GM19397 (cell line): ENCODE results near the gene MBD3L2B.
"Not testable (repeated sequence)": the region's sequence is repeated elsewhere in the genome, so short reads cannot be mapped to it uniquely, and the experiment has no call there.

Experiments
- ATAC-seq: cut with Tn5 transposase; IDR thresholded peaks from one replicate; pipeline ENCODE4 v1.9.1; 2021; ENCODE audit warnings: mild to moderate bottlenecking, moderate library complexity; ENCODE audit not compliant: unreplicated experiment

The MBD3L2B gene

DNA sequence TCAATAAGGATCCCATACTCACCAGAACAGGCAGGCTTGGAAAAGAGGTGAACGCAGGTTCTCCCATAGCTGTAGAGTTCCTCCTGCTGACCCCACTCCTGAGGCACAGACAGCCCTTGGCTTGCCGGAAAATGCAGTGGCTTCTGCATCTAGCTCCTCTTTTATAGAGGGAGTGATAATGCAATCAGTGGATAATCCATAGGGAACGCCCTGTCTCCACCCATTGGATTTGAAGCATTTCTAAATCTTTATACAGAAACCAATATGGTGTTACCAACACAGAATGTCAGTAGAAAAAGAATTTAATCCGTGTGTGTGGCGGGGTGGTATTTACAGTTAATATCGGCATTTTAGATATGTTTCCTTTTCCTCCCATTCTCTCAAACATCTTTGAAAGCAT lies at the start of gene MBD3L2B:
MBD3L2B (minus strand) TSS at position 101 of the 400 bp plus-strand sequence; CDS start at position 67, 34 bp downstream.
- not testable (repeated sequence) for ATAC-seq

DNA sequence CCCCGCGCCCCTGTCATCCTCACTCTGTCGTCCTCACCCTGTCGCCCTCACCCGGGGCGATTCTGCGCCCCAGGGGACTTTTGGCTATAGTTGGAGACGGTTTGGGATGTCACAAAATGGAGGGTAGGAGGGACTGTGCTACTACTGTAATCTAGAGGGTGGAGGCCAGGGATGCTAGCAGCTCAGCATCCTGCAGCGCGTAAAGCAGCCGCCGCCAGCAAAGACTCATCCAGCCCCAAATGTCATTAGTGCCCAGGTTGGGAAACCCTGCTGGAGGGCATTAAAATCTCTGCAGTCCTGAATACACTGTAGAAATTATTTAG lies 48.6 kb upstream of the MBD3L2B start:
- ATAC-seq = peak; percentile 15

DNA sequence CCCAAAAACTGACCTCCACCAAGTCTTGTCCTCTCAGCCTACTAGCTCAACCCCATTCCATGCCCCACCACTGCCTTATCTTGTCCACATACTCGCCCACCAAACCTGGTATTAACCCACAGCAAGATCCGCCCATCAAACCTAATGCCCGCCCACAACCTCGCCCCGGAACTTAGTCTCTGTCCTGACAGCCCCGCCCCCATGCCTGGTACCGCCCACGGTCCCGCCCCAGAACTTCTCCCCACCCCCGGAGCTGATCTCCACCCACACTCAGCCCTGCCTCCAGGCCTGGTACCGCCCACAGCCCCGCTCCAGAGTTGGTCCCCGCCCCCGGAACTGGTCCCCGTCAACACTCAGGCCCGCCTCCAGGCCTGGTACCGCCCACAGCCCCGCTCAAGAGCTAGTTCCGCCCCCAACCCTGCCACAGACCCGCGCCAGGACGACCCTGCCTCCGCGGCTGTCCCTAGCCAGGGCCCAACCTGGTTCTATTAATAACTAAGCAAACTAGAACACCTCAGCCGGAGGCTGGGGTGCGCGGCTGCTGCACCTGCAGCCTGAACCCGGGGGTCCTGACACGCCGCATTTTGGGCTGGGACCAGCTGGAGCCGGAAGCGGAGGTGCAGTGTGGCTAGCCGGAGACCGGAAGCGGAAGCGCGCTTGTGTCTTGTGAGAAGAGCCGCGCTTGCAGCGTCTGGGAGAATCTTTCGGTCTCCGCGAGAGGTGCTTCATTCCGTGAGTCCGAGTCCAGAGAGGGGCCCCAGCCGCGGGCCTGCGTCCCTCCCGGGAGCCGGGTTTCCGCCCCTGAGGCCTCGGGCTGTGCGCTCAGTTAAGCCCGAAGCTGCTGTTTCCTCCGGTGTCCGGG lies 48.0 kb upstream of the MBD3L2B start, which contains the start of gene ZNF557:
ZNF557 (plus strand) TSS at position 662 of the 862 bp plus-strand sequence. CDS start 5,372 bp downstream, outside the sequence.
- peak; percentile 94 for ATAC-seq

DNA sequence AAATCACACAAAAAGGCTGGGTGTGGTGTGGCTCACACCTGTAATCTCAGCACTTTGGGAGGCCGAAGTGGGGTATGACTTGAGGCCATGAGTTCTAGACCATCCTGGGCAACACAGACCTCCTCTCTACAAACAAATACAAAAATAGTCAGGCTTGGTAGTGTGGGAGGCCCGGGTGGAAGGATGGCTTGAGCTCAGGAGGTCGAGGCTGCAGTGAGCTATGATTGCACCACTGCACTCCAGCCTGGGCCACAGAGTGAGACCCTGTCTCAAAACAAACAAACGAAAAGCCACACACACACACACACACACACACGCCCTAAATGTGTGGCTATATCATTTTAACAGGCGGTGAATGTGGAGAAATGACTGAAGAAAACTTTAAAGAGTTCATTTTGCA lies 47.4 kb upstream of the MBD3L2B start:
- ATAC-seq = no peak

DNA sequence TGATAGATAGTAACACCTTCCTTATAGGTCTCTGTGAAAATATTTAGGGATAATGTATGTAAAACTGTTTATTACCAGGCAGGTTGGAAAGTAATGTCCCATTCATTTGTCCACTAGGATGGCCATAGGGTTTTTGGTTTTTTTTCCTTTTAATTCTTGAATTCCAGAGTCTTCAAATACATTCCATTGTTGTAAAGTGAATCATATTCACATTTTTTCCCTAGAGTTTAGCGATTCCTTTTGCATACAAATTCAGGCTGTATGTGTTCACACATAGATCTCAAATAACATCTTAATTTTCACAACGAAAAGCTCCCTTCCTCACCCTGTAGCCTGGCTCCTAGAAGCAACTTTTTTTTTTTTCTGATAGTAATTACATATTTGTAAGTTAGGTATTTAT lies 46.5 kb upstream of the MBD3L2B start:
- ATAC-seq = no peak

DNA sequence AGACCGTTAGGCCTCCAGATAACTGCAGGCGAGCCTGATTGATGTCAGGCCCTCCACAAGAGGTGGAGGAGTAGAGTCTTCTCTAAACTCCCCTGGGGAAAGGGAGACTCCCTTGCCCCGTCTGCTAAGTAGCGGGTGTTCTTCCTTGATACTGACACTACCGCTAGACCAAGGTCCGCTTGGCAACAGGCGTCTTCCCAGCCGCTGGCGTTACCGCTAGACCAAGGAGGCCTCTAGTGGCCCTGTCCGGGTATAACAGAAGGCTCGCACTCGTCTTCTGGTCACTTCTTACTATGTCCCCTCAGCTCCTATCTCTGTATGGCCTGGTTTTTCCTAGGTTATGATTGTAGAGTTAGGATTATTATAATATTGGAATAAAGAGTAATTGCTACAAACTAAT lies 45.9 kb upstream of the MBD3L2B start:
- not testable (repeated sequence) for ATAC-seq

DNA sequence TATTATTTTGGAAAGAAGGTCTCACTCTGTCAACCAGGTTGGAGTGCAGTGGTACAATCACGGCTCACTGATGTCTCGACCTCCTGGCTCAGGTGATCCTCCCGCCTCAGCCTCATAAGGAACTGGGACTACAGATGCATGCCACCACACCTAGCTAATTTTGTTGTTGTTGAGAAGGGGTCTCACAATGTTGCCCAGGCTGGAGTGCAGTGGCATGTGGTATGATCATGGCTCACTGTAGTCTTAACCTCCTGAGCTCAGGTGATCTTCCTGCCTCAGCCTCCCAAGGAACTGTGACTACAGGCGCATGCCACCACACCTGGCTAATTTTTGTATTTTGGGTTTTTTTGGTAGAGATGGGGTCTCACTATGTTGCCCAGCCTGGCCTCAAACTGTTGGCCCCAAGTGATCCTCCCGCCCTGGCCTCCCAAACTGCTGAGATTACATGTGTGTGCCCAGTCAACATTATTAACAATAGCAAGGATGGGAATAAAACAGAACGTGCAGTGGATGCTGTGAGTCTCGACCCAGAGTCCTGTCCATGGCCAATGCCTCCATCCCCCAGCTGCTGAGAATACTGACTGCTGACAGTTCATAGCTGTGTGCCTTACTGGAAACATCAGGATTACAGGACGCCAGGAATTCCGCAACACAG lies 42.7 kb upstream of the MBD3L2B start:
- no peak for ATAC-seq

DNA sequence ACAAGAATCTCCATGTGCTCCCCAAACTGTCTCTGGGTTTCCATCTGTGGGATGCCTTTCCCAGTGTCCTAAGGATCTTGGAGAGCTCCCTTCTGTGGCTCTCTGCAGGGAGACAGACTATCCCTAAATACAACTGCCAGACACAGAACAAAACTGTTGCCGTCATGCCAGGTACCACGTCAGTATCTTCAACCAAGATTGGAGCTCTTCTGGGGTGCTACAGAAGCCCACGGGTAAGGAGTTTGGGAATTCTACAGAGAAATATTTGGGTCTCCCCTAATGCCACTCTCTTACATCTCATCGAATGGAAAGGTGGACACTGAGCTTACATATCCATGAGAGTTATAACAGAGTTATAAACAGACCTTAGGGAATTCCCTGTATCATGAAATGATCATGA lies 42.1 kb upstream of the MBD3L2B start:
- ATAC-seq = no peak

DNA sequence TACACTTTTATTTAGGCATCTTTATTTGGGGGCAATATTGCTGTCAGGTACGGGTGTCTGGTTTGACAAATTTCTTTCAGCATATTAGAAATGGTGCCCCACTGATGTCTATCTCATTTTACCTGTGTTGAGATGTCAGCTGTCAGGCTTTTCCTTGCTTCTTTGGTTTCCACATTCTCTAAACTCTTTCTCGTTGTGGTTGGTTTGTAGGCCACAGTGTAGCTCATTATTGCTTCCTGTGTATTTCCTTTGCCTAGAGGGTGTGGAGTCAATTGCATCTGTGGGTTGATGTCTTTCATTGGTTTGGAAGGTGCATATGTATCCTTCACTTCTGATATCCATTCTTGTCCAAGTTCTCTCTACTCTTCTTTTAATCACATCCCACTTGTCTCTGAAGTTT lies 38.7 kb upstream of the MBD3L2B start:
- ATAC-seq = not testable (repeated sequence)

DNA sequence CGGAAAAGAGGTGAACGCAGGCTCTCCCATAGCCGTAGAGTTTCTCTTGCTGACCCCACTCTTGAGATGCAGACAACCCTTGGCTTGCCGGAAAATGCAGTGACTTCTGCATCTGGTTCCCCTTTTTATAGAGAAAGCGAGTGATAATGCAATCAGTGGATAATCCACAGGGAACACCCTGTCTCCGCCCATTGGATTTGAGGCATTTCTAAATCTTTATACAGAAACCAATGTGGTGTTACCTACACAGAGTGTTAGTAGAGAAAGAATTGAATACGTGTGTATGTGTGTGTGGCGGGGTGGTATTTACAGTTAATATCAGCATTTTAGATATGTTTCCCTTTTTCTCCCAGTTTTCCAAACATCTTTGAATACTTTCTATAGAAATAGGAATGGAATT lies 37.3 kb upstream of the MBD3L2B start, which contains the start of gene MBD3L3:
MBD3L3 (minus strand) TSS at position 101 of the 400 bp plus-strand sequence; CDS start at position 30, 71 bp downstream.
- ATAC-seq = not testable (repeated sequence)

DNA sequence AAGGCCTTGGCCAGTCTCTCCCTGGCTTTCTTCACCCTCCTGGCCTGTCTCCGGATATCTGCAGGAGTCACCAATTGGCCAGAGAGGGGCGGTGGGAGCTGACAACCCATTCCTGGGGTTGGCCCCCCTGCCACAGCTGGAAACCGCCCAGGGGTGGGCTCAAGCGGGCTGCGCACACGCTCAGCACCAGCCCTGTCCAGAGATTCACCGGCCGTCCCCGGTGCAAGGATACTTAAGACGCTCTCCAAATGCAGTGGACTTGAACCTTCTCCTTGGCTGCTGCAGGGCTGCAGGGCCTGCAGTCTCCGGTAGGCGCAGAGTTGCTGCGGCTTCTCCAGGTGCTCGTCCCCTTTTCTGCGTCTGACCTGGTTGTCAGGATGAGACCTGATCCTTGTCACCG lies 35.1 kb upstream of the MBD3L2B start:
- ATAC-seq = not testable (repeated sequence)

DNA sequence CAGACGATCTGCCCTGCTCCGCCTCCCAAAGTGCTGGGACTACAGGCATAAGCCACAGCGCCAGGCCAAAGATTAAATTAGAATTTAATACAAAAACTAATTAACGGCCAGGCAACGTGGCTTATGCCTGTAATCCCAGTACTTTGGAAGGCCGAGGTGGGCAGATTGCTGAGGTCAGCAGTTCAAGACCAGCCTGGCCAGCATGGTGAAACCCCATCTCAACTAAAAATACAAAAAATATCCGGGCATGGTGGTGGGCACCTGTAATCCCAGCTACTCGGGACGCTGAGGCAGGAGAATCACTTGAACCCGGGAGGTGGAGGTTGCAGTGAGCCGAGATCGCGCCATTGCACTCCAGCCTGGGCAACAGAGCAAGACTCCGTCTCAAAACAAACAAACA lies 34.4 kb upstream of the MBD3L2B start:
- not testable (repeated sequence) for ATAC-seq

DNA sequence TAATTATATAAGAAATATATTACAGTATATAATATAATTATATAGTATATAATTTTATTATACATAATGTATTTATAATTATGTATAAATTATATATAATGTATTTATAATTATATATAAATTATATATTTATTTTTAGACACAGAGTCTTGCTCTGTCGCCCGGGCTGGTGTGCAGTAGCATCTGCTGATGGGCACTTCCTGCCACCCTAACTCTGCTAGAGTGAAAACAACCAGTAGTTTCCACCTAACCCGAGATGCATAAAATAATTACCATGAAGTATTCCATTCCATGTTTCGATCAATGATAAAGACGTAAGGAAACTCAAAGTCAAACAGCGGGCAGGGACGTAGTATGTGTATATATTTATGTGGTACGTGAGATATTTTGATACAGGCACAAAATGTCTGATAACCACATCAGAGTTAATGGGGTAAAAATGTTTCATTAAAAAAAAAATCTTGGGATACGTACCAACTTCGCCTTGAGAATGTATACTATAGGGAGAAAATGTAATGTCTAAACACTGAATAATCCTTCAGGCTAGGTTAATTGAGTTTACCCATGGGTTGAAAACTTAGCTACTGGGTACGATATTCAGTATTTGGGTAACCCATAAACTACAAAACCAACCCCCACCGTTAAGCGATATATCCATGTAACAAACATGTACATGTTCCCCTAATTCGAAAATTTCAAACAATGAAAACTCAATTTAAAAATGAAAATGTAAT lies 33.6 kb upstream of the MBD3L2B start:
- not testable (repeated sequence) for ATAC-seq

DNA sequence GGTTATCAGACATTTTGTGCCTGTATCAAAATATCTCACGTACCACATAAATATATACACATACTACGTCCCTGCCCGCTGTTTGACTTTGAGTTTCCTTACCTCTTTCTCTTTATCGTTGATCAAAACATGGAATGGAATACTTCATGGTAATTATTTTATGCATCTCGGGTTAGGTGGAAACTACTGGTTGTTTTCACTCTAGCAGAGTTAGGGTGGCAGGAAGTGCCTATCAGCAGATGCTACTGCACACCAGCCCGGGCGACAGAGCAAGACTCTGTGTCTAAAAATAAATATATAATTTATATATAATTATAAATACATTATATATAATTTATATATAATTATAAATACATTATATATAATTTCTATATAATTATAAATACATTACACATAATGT lies 31.7 kb upstream of the MBD3L2B start:
- not testable (repeated sequence) for ATAC-seq

DNA sequence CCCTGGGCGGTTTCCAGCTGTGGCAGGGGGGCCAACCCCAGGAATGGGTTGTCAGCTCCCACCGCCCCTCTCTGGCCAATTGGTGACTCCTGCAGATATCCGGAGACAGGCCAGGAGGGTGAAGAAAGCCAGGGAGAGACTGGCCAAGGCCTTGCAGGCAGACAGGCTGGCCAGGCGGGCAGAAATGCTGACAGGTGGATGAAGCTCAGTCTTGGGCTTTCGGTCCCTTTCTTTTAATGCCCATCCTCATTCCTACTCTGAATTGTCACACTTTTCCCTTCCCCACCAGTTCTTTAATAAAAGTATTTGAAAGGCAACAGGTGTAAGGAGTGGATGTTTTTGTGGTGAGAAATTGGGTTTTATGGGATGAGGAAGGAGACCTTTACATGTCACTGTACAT lies 30.2 kb upstream of the MBD3L2B start:
- not testable (repeated sequence) for ATAC-seq

DNA sequence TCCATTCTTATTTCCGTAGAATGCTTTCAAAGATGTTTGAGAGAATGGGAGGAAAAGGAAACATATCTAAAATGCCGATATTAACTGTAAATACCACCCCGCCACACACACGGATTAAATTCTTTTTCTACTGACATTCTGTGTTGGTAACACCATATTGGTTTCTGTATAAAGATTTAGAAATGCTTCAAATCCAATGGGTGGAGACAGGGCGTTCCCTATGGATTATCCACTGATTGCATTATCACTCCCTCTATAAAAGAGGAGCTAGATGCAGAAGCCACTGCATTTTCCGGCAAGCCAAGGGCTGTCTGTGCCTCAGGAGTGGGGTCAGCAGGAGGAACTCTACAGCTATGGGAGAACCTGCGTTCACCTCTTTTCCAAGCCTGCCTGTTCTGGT lies 27.8 kb upstream of the MBD3L2B start, which contains the start of gene MBD3L2:
MBD3L2 (plus strand) TSS at position 301 of the 400 bp plus-strand sequence; CDS start at position 354, 53 bp downstream.
- ATAC-seq = not testable (repeated sequence)

DNA sequence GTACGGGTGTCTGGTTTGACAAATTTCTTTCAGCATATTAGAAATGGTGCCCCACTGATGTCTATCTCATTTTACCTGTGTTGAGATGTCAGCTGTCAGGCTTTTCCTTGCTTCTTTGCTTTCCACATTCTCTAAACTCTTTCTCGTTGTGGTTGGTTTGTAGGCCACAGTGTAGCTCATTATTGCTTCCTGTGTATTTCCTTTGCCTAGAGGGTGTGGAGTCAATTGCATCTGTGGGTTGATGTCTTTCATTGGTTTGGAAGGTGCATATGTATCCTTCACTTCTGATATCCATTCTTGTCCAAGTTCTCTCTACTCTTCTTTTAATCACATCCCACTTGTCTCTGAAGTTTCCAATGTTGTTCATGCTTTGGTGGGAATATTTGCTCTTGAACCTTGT lies 20.3 kb upstream of the MBD3L2B start:
- ATAC-seq = not testable (repeated sequence)

DNA sequence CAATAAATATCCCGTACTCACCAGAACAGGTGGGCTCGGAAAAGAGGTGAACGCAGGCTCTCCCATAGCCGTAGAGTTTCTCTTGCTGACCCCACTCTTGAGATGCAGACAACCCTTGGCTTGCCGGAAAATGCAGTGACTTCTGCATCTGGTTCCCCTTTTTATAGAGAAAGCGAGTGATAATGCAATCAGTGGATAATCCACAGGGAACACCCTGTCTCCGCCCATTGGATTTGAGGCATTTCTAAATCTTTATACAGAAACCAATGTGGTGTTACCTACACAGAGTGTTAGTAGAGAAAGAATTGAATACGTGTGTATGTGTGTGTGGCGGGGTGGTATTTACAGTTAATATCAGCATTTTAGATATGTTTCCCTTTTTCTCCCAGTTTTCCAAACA lies 18.8 kb upstream of the MBD3L2B start, which contains the start of gene MBD3L4:
MBD3L4 (minus strand) TSS at position 101 of the 400 bp plus-strand sequence; CDS start at position 66, 35 bp downstream.
- not testable (repeated sequence) for ATAC-seq

DNA sequence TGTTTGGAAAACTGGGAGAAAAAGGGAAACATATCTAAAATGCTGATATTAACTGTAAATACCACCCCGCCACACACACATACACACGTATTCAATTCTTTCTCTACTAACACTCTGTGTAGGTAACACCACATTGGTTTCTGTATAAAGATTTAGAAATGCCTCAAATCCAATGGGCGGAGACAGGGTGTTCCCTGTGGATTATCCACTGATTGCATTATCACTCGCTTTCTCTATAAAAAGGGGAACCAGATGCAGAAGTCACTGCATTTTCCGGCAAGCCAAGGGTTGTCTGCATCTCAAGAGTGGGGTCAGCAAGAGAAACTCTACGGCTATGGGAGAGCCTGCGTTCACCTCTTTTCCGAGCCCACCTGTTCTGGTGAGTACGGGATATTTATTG lies 9.0 kb upstream of the MBD3L2B start, which contains the start of gene MBD3L5:
MBD3L5 (plus strand) TSS at position 301 of the 400 bp plus-strand sequence; CDS start at position 335, 34 bp downstream.
- ATAC-seq = not testable (repeated sequence)

DNA sequence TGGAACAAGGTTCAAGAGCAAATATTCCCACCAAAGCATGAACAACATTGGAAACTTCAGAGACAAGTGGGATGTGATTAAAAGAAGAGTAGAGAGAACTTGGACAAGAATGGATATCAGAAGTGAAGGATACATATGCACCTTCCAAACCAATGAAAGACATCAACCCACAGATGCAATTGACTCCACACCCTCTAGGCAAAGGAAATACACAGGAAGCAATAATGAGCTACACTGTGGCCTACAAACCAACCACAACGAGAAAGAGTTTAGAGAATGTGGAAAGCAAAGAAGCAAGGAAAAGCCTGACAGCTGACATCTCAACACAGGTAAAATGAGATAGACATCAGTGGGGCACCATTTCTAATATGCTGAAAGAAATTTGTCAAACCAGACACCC lies 7.6 kb upstream of the MBD3L2B start:
- not testable (repeated sequence) for ATAC-seq

DNA sequence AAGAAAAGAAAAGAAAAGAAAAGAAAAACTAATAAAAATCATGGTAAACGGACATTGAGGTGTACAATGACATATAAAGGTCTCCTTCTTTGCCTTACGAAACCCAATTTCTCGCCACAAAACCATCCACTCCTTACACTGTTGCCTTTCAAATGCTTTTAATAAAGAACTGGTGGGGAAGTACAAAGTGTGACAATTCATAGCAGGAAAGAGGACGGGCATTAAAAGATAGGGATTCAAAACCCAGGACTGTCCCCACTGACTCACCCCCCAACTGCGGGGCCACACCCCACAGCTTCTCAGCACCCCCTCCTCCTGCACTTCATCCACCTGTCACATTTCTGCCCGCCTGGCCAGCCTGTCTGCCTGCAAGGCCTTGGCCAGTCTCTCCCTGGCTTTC lies 2.4 kb downstream of the MBD3L2B start:
- no peak for ATAC-seq
